Activated CD8-positive, alpha-beta memory T cell treated with anti-CD3 and anti-CD28 coated beads, Interleukin-2, amount 50 U/mL, for 24 hours (primary cell): ENCODE data around the gene BAIAP2.
"Not testable (repeated sequence)": the region's sequence is repeated elsewhere in the genome, so short reads cannot be mapped to it uniquely, and the experiment has no call there.

ENCODE experiments used
- DNase-seq: peaks from one replicate; pipeline ENCODE4 v3.0.0-alpha.2; 2020; ENCODE audit errors: extremely low read depth

The BAIAP2 gene

GRCh38 chr17:81000631-81001357 lies 34.2 kb upstream of the BAIAP2 start:
- no peak for DNase-seq

DNA sequence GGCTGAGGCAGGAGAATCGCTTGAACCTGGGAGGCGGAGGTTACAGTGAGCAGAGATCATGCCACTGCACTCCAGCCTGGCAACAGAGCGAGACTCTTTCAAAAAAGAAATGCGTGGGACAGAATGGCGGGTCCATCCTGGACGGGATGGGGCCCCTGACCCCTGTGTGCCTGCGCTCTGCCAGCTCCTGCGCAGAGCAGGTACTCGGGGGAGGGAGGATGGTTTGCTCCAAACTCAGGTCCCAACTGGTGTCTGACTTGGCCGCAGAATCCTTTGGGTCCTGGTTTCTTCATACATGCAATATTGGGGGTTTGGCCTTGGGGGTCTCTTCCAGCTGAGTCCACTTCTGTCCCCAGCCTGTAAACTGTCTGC lies 33.0 kb upstream of the BAIAP2 start:
- DNase-seq, result no peak

DNA sequence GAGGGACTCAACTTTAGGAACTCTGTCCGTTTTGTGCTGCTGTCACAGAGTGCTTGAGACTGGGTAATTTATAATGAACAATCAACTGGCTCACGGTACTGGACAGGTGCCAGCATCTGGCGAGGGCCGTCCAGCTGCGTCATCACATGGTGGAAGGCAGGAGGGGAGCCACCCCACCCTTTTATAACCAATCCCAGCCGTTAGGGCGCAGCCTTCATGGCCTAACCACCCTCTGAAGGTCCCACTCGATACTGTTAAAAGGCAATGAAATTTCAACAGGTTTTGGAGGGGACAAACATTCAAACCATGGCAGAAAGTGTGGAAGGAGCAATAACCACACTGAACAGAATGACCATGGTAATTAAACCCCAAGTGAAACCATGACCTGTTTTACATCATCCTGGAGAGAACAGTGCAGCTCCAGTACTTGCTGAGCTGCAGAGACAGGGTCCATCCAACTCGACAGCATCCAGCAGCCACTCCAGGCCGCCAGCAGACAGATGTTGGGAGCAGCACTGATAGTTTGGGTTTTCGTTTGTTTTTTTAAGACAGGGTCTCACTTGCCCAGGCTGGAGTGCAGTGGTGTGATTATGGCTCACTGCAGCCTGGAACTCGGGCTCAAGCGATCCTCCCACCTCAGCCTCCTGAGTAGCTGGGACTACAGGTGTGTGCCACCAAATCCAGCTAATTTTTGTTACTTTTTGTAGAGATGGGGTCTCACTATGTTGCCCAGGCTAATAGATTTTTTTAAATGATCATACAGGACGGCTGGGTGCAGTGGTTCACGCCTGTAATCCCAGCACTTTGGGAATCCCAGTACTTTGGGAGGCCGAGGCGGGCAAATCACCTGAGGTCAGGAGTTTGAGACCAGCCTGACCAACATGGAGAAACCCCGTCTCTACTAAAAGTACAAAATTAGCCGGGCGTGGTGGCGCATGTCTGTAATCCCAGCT lies 32.3 kb upstream of the BAIAP2 start:
- DNase-seq, result no peak

DNA sequence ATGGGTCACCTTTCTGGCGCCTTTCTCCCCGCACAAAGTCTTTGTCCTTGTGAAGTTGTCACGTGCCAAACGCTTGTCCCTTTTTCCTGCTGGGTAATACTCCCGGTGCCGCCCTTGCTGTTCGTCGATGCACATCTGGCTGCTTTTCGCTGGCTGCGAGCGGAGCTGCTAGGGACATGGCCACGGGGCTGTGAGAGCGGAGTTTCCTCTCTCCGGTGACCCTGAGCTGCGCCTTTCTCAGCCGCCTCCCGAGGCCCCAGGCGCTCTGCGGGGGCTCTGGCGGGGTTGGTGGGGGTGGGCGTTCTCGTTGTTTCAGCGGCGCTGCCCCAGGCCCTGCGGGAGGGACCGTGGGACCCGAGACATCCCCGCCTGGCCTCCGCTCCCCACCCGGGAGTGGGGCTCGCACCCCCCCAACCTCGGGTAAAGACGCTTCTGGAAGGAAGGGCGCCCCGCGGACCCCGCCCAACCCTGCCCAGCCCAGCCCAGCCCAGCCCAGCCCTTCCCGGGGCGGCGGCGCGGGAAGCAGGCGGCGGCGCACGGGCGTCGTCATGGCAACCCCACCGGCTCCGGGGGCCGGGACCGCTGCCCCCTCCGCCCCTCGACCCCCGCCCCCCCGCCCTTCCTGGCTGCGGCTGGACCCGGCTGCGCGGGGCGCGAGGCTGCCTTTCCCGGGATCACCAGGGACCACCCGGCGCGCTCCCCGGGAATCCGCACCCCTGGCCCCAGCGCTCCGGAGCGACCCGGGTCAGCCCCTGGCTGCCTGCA lies 31.1 kb upstream of the BAIAP2 start:
- DNase-seq, result no peak

DNA sequence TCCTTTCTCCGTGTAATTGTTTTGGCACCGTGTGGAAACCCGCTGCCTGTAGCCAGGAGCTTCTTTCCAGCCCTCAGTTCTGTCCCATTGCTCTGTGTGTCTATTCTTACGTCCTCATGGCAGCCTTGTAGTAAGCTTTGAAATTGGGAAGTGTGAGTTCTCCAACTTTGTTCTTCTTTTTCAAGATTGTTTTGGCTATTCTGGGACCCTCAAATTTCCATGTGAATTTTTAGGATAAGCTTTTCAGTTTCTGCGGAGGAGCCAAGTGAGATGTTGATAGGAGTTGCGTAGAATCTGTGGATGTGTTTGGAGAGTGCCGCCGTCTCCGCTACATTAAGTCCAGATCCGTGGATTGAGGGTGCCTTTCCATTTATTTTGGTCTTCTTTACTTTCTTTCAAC lies 28.1 kb upstream of the BAIAP2 start:
- no peak for DNase-seq

- DNase-seq, result no peak
Observed at GRCh38 chr17:81008140-81008539, 26.8 kb upstream of the BAIAP2 start.

DNA sequence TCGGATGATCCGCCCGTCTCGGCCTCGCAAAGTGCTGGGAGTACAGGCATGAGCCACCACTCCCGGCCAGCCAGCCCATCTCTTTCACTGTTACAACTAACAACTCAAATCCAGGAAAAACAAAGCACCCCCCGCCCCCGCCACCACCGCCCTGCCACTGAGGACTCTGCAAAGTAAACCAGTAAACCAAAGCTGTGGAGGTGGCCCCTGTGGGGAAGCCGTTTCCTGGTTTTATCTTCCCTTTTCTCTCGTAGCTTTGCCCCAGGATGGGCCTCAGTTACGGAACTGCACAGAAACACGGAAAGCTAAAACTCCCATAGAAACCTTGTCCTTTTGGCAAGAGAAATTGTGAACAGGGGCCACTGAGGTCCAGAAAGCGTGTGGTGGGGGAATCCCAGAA lies 25.8 kb upstream of the BAIAP2 start:
- no peak for DNase-seq

- no peak for DNase-seq
Observed at GRCh38 chr17:81010935-81011334, 24.0 kb upstream of the BAIAP2 start.

DNA sequence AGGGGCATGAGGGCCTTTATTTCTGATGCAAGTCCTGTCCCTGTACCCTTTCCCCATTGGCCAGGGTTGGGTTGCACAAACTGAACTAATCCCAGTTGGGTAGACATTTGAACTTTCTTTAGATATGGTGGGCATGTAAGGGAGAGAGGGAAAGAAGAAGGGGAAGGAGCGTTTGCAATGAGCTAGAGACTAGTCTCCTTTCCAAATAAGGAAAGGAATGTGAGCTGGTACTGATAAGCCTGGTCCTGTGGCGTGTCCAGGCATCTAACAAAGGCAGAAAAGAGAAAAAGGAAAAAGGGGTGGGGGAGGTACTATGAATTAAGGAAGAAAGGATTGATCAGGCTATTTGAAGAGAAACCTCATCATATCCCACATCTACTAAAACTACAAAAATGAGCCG lies 23.0 kb upstream of the BAIAP2 start:
- DNase-seq, result no peak

DNA sequence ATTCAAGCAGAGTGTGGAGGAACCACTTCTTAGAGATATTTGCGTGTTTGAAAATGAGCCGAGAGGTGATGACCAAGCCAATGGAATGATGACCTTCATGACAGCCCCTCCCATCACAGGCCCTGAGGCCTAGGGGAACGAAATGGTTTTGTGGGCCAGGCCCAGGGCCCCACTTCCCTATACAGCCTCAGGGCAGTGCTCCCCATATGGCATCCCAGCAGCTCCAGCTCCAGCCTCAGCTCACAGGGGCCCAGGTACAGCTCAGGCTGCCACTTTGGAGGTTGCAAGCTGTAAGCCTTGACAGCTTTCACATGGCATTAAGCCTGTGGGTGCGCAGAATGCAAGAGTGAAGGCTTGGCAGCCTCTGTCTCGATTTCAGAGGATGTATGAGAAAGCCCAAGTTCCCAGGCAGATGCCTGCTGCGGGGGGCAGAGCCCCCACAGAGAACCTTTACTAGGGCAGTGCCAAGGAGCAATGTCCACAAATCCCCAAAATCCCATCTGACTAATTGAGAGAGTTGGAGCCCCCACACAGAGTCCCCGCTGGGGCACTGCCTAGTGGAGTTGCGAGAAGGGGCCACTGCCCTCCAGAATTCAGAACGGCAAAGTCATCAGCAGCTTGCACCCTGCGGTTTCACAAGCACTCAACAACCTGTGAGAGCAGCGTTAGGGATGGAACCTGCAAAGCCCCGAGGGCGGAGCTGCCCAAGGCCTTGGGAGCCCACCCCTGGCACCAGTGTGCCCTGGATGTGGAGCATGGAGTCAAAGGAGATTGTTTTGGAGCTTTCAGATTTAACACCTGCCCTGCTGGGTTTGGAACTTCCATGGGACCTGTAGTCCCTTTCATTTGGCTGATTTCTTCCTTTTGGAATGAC lies 22.1 kb upstream of the BAIAP2 start:
- no peak for DNase-seq

- DNase-seq, result no peak
Observed at GRCh38 chr17:81013642-81014041, 21.3 kb upstream of the BAIAP2 start.

DNA sequence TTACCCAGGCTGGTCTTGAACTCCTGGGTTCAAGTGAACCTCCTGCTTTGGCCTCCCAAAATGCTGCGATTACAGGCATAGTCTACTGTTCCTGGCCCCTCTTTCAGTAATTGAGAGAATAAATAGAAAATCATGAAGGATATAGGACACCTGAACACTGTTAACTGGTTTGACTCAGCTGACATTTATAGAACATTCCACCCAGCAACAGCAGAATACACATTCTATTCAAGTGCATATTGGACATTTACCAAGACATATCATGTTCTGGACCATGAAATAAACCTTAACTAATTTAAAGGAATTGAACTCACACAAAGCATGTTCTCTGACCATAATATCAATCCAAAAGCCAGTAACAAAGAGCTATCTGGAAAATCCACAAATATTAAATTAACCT lies 19.8 kb upstream of the BAIAP2 start:
- no peak for DNase-seq

GRCh38 chr17:81016575-81016974 lies 18.4 kb upstream of the BAIAP2 start:
- no peak for DNase-seq

- not testable (repeated sequence) for DNase-seq
Observed at GRCh38 chr17:81017330-81017729, 17.6 kb upstream of the BAIAP2 start.

- no peak for DNase-seq
Observed at GRCh38 chr17:81018044-81018802, 16.7 kb upstream of the BAIAP2 start.

DNA sequence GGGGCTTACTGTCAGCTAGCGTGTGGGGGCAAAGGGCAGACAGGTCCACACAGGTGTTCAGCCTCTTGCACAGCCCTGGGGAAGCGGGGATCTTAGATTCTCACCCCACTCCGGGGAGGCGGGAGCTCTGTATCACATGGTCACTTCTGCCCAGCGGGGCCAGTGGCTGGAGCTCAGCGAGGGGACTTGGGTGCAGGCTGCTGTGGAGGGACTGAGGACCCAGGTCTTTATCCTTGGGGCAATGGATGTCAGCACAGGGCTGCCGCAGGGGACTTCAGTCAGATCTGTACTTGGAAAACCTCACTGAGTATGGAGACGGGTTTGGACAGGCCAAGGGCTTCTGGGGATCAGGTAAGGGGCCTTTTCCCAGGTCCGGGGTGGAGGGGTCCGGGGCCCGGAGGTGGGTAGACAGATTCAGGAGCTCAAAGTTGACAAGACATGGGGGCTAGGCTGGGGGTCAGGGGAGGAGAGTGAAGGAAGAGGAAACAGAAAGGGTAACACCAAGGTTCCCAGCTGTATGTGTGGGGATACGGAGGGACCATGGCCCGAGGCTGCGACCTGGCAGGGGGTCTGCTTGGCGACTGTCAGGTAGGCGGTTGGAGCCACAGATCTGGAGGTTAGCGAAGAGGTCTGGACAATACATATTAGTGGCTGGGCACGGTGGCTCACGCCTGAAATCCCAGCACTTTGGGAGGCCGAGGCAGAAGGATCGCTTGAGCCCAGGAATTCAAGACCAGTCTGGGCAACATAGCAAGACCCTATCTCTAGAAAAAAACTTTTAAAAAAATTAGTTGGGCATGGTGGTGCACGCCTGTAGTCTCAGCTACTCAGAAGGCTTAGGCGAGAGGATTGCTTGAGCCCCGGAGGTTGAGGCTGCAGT lies 15.1 kb upstream of the BAIAP2 start:
- no peak for DNase-seq

DNA sequence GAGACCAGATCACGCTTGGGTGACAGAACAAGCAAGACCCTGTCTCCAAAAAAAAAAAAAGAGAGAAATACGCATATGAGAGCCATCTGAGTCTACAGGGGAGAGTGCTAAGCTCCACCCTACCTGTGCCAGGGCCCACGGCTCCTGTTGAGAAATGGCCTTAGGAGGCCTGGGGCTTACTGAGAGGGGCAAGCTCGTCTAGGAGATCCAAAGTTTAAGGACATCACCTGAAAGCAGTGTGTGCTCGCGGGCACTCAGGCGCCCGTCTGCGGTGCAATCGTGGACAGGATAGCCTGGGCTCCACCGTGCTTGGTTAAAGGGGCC lies 14.5 kb upstream of the BAIAP2 start:
- no peak for DNase-seq

DNA sequence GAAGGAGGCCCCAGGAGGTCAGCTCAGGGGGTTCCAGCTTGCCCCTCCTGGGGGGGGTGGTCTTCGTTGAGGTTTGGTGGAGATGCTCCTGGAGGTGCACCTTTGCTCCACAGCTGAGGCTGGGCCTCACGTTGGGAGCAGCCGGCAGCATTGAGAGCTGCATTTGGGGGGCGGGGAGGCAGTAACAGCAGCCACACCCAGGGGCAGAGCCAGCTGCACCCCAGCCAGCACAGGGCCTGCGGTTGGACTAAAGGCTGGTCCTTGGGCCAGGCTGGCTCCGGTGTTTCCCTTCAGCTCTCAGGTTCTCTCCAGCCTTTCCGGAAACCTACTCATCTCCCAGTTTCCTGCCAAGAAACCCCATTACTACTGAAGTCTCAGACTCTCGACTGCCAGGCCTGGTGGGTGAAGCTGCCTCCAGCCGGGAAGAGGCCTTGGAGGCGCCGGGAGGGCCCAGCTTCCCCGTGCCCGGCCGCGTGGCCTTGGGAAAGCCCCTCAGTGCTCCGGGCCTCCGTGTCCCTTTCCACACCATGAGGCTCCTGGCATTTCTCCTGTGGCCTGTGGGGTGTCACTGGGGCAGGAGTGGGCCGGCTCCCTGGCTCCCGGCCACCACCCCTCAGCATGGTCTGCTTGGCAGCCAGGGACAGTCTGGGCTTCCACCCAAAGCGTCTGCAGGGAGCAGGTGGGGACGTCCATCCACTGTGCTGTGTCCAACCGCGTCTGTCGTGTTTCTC lies 14.0 kb upstream of the BAIAP2 start:
- DNase-seq, result no peak
